Activated effector memory CD4-positive, alpha-beta T cell treated with Interleukin-2 at 50 U/mL for 16 hours (primary cell): ENCODE measurements around the gene PLPP4.
"Not testable (repeated sequence)": the region's sequence is repeated elsewhere in the genome, so short reads cannot be mapped to it uniquely, and the experiment has no call there.

ENCODE experiments used
- DNase-seq: peaks from one replicate; pipeline ENCODE4 v3.0.0-alpha.2; 2020

The PLPP4 gene

GRCh38 chr10:120492346-120492745, 35.3 kb downstream of the PLPP4 start:
- DNase-seq: no peak

GRCh38 chr10:120493411-120494312, 36.6 kb downstream of the PLPP4 start:
- DNase-seq: no peak

- DNase-seq: no peak
These were observed 37.3 kb downstream of the PLPP4 start for GRCh38 chr10:120494313-120494710.

- DNase-seq: no peak
These were observed 38.4 kb downstream of the PLPP4 start for GRCh38 chr10:120495226-120496009.

DNA sequence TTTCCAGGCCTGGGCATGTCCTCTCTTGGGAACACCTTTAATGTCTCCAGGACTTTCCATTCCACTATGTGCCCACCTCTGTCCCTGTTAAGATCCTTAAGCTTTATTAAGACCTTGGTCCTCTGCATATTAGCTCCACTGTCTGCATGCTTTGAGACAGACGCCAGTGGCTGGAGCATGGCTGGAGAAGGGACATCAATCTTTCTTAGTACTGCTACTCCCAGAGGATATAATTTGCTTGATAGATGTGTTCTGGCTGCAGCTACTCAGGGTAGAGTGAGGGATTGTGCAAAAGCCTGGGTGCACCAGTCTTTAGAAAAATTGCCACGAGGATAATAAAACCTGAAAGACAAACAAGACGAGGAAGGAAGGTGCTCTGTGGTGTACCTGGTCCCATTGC, 42.9 kb downstream of the PLPP4 start:
- no peak for DNase-seq

DNA sequence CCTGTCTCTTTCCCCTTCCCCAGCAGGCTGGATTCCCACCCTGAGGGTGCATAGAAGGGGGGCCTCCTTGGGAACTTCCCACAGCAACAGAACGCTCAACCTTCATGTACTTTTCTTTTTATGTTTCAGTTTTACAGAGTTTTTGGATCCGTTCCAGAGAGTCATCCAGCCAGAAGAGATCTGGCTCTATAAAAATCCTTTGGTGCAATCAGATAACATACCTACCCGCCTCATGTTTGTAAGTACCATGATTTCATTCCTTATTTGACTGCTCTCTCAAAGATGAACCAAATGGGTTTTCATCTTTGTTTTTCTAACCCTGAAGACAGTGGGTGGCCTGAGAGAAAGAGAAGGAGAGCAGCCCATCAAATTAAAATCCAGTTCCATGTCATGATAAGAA, 46.7 kb downstream of the PLPP4 start:
- DNase-seq: no peak

DNA sequence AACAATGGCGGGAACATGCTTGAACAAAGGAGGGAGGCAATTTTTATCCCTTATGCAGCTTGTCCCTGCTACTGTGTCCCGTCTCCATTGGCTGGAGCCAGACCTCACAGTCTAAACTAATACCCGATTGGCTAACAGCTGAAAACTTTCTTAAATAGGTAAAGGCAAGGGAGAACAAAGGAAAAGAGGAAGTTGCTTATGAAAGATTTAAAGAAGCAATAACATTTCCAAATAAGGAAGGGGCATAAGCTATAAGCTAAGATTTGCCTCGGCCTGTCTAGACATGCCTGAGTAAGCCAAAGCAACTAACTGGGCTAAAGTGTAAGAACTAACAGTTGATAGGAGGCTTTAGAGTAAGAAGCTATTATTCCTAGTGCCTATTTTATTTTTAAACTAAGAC, 47.2 kb downstream of the PLPP4 start:
- not testable (repeated sequence) for DNase-seq

DNA sequence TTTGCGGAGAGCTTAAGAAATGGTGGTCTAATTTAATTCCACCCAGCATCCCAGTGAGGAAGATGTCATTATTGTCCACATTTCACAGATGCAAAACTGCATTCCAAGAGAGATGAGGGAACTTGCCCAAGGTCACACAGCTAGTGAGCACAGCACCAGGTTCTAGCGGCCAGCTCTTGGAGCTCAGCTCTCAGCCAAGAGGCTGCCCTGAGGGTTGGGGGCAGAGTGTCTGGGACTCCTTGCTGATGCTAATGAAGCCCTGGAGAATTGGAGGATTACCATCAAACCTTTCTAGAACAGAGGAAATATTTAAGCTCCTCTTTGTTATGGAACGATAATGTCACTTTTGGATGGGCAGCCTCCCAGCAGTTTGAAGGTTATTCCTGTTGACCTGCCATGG, 48.0 kb downstream of the PLPP4 start:
- no peak for DNase-seq

GRCh38 chr10:120505866-120506265, 48.8 kb downstream of the PLPP4 start:
- DNase-seq: no peak

DNA sequence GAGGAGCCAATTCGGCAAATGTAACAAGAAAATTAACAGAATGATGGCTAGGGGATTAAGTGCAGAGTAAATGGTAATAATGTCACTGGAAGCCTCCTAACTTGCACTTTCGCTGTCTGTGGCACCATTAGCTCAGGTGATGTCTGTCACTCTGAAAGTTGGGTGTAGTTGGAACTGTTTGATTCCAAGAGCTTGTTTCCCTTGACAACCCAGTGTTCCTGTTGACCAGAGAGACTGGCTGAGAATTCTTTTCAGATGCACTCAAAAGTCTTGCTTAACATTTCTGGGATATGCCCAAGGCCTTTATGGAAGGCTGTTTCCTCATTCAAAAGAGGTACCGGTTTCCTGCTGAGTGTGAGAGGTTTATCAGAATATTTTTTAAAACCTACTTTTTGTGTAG, 49.6 kb downstream of the PLPP4 start:
- no peak for DNase-seq

DNA sequence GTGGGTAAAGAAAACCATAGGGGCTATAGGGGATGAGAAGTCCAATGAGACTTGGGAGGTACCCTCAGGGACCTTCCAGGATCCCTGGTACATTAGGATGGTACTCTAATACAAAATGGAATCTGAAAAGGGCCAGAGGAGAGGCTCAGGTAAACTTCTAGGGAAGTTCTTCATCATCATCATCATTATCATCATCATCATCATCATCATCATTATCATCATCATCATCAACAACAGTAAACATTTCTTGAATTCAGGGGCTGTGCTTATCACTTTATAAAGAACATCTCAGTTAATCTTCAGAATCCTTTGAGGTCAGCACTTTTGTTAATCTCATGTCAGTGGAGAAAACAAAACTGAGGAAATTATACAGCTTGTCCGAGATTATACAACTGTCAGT, 50.1 kb downstream of the PLPP4 start:
- DNase-seq: no peak

DNA sequence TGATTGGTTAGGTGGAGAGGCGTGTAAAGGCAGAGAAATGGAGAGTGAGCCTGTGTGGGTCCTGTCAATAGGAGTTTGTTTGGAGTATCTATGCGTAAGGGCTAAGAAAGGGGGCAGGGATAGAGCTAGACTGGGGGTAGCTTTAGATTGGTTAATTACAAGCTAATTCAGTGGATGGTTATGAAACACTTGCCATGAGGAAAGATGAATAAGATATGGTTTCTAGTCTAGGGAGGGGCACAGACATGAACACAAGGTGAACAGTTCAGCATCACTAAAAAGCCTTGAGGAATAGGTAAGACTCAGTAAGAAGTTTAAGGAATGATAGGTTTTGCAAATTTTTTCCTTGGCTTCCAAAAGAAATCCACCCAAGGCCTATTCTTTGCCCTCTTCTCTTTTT, 50.6 kb downstream of the PLPP4 start:
- DNase-seq: no peak

DNA sequence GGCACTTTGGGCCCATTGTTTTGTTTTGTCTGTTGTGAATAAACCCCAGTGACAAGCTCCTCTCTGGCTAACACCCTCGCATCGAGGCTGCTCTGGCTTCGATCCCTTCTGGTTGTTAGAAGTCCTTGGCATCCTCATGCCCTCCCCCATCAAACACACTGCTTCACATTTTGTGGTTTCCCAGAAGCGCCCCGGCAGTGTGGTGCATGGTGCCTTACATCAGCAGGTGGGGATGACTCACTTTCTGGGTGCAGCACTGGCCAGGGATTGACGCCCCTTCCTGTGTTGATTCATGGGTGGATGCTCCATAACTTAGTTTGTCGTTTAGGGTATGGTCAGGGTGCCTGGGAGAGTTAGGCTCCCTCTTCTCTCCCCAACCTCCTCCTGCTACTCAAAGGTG, 51.4 kb downstream of the PLPP4 start:
- DNase-seq: no peak

DNA sequence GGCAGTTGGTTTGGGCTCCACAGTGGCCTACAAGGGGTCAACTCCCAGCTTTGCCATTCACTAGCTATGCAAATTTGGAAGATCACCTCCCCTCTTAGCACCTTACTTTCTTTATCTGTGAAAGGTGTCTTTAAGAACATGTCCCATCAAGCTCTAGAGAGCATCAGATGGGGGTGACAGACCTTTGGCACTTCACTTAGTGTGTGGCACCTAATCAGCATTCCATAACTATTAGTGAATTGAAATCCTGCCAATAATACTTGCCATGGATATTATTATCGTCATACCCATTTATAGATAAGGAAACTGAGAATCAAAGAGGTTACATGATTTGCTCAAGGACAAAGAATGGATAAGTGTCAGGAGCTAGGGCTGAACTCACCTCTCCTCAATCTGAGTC, 51.9 kb downstream of the PLPP4 start:
- no peak for DNase-seq

- DNase-seq: no peak
These were observed 54.1 kb downstream of the PLPP4 start for GRCh38 chr10:120511165-120511564.

GRCh38 chr10:120513307-120513796, 56.3 kb downstream of the PLPP4 start:
- no peak for DNase-seq

DNA sequence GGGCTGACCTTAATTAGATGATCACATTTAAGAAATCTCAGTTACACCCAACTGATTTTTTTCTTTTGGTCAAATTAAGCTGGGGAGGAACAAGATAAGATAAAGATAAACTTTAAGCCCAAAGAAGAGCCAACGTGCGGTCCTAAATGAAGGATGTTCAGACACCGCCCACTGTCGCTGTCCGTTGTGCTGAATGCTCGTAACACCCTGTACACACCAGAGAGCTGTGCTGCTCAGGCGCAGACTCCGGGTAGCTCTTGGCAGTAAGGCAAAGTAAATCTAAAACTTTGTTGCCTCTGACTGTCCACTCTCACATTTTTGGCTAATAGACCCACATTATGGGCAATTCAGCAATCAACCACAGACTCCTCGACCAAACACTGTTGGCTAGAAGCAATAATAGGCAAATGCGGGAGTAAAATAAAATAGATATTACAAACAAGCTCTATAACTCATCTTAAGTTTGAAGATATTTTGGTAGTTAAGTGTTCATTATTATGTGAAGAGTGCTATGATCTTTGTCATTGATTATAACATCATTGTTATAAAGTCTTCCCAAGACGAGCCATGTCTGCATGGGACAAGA, 57.1 kb downstream of the PLPP4 start:
- no peak for DNase-seq

DNA sequence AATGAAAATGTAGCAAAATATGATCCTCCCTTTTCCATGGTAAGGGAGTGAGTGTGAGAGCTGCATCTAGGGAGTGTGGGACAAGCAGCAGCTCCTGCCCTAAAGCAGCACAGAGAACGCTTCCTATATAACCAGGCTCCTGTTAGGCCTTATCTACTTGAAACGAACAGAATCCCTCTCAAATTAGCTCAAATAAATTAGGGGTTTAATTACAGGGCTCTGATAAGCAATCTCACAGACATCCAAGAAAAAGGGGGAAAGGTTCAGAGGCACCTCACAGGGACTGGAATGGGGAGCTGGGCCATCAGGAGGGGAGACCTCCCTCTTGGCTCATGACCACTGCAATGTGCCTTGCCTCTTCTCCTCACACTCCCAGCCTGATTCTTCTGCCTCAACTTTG, 57.9 kb downstream of the PLPP4 start:
- no peak for DNase-seq

- no peak for DNase-seq
These were observed 58.7 kb downstream of the PLPP4 start for GRCh38 chr10:120515741-120516140.

DNA sequence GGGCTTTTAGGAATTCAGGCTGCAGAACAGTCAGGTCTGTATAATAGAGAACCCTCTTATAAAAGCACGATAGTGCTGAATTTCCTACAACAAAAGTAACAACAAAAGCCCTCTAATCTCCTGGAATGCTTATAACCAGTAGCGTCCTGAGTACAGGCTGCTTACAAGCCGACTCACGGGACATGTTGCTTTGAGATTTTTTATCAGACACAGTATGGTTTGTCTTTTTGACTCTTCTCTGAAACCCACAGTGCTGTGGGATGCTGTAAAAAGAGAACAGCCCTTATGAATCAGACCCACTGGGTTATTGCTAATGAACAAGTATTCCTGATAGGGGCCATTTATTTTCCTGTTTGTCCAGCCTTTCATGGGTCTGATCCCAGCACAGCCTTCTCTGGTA, 59.4 kb downstream of the PLPP4 start:
- no peak for DNase-seq

DNA sequence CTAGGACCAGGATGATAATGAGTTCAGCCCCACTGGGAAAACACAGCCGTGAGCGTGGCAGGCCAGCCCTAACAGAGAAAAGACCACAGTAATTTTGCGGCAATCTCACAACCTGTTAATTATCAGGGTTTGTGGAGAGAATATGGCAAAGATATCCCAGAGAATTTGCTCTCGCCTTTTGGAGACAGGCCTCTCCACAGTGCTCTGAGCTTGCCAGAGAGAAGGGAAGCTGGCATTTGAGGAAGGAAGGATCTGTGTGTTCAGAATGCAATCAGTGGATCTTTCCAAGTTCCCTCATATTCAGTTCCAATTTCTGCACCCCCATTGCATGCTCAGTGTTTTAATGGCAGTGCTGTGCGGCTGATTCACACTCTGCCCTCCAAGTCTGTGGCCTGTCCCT, 60.2 kb downstream of the PLPP4 start:
- DNase-seq: no peak

GRCh38 chr10:120517881-120518484, 61.0 kb downstream of the PLPP4 start:
- DNase-seq: no peak

GRCh38 chr10:120521880-120522279, 64.9 kb downstream of the PLPP4 start:
- DNase-seq: no peak
